SH-SY5Y (cell line): ENCODE data around the gene SNAPC1.

ENCODE experiments used
- GATA2 ChIP-seq: IDR thresholded peaks from 2 replicates; pipeline ENCODE4 v1.6.1; 2011; ENCODE audit warnings: mild to moderate bottlenecking, low read depth, low read length
- GATA3 ChIP-seq: IDR thresholded peaks from 2 replicates; pipeline ENCODE4 v1.6.1; 2011; ENCODE audit warnings: low read depth, mild to moderate bottlenecking, low read length, moderate library complexity

Gene SNAPC1

DNA sequence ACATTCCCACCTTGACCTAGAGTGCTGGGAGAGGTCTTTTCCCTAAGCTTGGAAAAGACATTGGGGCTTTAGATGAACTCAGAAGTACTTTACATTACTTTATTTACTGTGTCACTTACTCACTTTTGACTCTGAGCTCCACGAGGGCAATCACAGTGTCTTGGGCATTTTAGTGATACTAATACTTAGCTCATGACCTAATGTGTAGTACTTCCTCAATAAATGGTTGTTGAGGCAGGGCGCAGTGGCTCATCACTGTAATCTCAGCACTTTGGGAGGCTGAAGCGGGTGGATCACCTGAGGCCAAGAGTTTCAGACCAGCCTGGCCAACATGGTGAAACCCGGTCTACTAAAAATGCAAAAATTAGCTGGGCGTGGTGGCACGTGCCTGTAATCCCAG is 19.8 kb upstream of the SNAPC1 start:
- TF ChIP-seq GATA3, result no peak
- no peak for TF ChIP-seq GATA2

DNA sequence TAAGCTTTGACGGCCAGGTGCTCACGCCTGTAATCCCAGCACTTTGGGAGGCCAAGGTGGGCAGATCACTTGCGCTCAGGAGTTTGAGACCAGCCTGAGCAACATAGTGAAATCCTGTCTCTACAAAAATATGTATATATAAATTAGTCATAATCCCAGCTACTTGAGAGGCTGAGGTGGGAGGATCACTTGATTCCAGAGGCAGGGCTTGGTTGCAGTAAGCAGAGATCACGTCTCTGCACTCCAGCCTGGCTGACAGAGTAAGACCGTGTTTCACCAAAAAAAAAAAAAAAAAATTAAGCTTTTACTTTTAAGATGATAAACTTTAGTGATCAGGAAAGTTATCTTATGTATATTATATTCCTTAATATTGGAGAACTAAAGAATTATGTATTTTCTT is 18.0 kb upstream of the SNAPC1 start:
- TF ChIP-seq GATA2, result no peak
- TF ChIP-seq GATA3, result no peak

DNA sequence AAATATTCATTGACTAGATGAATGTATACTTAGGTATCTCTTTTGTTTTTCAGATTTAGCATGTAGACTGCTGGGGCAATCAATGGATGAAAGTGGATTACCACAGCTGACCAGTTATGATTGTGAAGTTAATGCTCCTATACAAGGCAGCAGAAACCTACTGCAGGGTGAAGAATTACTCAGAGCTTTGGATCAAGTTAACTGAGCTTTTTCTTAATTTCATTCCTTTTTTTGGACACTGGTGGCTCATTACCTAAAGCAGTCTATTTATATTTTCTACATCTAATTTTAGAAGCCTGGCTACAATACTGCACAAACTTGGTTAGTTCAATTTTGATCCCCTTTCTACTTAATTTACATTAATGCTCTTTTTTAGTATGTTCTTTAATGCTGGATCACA is 15.3 kb upstream of the SNAPC1 start:
- TF ChIP-seq GATA2 (no peak), GATA3 (no peak)

DNA sequence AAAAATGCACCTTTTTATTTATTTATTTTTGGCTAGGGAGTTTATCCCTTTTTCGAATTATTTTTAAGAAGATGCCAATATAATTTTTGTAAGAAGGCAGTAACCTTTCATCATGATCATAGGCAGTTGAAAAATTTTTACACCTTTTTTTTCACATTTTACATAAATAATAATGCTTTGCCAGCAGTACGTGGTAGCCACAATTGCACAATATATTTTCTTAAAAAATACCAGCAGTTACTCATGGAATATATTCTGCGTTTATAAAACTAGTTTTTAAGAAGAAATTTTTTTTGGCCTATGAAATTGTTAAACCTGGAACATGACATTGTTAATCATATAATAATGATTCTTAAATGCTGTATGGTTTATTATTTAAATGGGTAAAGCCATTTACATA is 14.9 kb upstream of the SNAPC1 start:
- TF ChIP-seq GATA3, result no peak
- TF ChIP-seq GATA2, result no peak

DNA sequence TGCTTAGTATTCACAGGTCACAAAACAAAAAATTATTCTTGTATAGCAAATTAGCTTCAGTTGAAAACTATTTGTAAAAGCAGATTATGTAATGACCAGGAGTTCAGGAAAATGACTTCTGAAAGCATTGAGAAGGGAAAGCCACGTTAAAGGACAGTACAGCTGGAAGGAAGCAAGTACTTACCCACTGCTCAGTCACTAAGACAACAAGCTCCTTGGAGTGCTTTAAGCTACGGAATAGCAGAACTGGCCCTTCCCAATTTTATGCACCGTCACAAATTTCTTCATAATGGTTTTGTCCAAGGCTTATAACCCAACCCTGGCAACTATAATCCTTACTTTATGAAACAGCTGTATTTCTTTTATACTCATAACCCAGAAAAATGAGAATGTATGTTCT is 13.0 kb upstream of the SNAPC1 start:
- TF ChIP-seq GATA3, result no peak

DNA sequence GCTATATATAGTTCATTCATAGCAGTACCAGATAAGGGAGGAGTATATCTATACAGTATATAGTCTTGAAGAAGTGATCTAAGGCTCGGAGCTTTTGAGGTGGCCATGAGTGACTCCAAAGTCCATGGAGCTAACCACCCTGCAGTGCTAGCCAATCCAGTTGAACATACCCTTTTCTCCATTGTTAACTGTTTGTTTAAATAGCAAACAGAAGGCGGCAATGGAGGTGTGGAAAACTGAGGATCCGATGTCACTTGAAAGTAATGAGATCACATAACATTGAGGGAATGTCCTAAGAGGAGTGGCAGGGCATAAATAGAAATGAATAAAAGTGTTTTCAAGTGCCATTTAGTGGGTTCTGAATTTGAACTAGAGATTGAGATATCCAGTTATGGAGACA is 12.4 kb upstream of the SNAPC1 start:
- TF ChIP-seq GATA3 (no peak), GATA2 (no peak)

DNA sequence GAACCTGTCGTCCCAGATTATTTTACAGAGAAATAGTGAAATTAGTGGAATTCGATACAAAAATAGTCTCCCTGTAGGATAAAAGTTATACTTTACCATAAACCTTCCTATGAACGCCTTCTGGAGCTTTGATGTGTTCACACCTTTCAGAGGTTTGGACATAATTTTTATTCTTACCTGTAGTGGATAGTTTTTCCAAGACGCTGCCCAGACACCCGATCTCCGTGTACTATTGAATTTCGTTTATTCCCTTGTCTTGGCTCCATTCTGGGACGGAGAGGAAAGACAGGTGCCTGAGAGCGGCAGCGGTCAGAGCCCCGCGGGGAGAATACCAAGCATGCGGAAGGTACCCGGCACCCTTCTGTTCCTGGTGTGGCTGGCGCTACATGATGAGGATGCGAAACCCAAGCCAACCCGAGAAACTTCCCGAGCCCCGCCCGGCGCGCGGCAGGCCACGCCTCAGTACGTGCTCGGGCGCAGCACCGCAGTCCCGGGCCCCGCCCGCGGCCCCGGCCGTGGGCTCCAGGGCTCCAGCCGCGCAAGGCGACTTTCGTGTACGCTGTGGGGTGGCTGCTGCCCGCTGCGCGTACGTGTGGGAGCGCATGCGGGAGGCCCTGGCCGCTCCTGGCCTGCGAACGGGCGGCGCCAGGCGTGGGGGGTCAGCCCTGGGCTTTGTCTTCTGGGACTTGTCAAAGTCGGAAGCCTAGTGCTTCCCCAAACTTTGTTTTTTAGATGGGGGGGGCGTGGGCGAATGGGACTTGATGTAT is 11.3 kb upstream of the SNAPC1 start:
- TF ChIP-seq GATA2, result no peak
- no peak for TF ChIP-seq GATA3

DNA sequence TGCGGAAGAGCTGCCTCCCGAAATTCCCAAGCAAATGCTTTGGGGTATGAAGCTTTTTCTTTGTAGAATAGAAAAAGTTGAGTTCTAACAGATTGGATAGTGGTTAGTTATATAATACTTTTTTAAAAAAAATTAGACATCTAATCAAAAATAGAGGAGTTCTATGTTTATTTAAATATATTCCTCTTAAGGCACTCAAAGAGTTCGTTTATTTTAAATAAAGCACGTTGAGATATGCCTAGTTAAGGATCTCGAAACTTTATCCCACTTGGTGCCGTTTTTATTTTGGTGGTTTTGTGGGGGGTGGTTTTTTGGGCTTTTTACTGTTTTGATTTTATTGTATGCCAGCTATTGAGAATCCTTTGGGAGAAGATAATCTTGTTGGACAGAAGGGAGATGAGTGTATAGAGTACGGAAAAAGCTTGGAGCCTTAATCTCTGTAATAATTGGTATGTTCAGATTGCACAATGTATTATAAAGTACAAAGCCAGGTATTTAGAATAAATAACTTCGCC is 10.7 kb upstream of the SNAPC1 start:
- no peak for TF ChIP-seq GATA2
- no peak for TF ChIP-seq GATA3

DNA sequence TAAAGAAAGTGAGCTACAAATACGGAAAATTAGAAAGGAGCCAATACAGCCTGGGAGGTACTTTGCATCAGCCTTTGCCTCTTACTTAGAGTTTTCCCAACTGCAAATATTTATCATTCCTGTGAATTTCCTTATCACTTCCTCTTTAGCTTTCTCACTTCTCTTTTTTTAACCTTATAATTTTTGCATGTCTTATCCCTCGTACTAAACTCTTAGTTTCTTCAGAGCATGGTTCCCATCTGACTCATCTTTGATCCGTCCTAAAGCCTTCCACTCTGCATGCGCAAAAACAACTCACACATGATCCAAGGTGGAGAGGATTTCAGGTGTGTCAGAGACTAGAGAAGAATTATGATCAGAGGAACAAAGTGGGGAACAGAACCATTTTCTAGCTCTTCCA is 9.6 kb upstream of the SNAPC1 start:
- TF ChIP-seq GATA3, result no peak

DNA sequence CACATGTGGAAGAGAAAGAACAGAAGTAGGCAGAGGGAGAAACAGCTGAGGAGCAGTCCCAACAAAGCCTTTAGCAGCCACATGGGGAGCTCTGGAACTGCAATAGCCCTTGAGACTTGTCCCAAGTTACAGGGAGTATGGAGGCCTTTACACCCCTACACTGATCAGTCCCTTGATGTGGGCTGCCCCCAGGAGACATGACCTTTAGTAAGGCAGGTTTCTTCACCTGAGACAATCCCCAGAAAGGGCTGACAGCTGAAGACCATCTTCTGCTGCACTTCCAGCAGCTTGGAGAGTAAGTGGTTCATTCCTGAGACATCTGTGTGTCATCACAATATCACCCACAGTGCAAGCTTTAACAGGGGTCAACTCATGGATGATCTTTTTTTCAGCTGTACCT is 8.6 kb upstream of the SNAPC1 start:
- TF ChIP-seq GATA3, result no peak
- TF ChIP-seq GATA2, result no peak

DNA sequence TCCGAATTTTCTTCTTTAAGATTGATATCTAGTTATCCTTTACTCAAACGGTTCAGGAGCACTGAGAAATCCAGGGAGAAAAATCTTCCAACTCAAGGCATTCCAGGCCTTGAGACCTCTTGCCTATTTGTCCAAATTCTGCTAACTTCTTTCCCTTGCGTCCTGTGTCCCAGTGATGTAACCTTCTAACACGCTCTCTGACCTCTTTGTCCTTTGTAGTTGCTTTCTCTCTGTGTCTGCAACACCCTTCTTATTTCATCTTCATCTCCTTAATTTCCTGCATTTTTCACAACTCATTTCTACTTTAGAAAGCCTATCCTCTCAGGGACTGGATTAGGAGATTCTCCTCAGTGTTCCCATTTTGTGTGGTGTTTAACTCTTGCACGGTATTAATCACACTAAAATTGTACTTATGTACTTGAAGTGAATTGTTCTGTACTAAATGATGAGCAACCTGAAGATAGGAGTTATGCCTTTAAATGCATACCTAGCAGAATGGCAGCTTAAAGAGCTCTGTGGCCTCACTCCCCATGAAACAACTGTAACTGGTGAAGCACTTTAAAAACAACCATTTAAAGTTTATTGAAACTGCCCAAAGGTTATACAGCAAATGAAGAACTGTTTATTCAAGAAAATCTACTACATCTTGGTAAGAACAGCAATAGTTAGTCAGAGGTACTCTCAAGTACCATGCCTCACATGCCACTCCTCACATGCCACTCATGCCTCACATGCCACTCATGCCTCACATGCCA is 7.4 kb upstream of the SNAPC1 start:
- no peak for TF ChIP-seq GATA2
- no peak for TF ChIP-seq GATA3

DNA sequence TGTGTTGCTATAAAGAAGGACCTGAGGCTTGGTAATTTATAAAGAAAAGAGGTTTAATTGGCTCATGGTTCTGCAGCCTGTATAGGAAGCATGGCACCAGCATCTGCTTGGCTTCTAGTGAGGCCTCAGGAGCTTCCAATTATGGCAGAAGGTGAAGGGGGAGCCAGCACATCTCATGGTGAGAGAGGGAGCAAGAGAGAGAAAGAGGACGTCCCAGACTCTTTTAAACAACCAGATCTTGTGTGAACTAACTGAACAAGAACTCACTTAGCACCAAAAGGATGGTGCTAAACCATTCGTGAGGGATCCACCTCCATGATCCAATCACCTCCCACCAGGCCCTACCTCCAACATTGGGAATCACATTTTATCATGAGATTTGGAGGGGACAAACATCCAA is 6.1 kb upstream of the SNAPC1 start:
- TF ChIP-seq GATA2 (no peak), GATA3 (no peak)

DNA sequence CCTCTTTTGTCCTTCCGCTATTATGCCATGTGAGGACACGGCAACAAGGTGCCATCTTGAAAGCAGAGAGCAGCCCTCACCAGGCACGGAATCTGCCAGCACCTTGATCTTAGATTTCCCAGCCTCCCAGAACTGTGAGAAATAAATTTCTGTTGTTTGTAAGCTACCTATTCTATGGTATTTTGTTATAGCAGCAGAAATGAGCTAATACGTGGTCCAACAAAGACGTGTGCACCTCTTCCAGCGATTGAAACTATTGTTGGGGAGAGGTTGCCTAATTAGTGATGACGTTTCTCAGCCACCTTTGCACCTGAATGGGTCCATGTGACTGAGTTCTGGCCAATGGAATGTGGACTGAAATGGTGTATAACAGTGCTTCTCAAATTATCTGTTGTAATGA is 2.3 kb upstream of the SNAPC1 start:
- TF ChIP-seq GATA3 (no peak), GATA2 (no peak)

DNA sequence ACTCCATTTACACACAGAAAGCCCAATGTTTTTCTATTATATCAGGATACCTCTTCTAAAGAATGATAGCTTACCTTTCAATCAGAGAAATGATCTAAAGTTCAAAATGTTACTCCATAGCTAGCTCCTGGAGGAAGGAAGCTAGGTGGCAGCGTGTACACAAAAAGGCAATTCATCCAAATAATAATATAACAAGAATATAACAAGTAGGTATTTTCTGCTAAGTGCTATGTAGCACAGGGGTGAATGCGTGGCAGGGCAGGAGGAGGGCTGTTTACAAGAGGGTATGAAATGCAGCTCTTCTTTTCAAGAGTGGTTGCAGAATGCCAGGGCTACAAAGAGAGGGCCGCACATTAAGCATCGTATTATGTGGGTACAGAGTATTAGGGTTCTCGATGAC is 663 bp upstream of the SNAPC1 start:
- no peak for TF ChIP-seq GATA2
- TF ChIP-seq GATA3, result no peak
